ENCODE data around the gene FRAT1. TPM values are rescaled to one million over a fixed set of nuclear protein-coding genes. Genes with fewer than 3 reads are reported as not detected.

The FRAT1 gene
- total and polyA plus RNA-seq, 9 donors: 1.2 to 2.6 (median 1.6) TPM

GRCh38 chr10:97349752-97350513 lies 30.9 kb downstream of the FRAT1 start:
- DNase-seq: no peak
- H3K27ac ChIP-seq (ENCODE audit: low read length): no peak overlapping the region
- no peak overlapping the region for H3K4me3 ChIP-seq (ENCODE audit: low read length)
- H3K4me1 ChIP-seq (ENCODE audit: control insufficient read depth, insufficient read depth, low read length): no peaks in the 10 kb centered on the region
- peaks cover 14% of the 10 kb centered on the region for H3K36me3 ChIP-seq (ENCODE audit: control insufficient read depth, insufficient read depth, low read length)
- no peaks in the 10 kb centered on the region for H3K9me3 ChIP-seq (replicated peaks; ENCODE audit: control insufficient read depth, low read depth, low read length)
- WGBS (ENCODE audit: insufficient coverage): 84% methylated on average over 5 of the region's 12 CpGs
- H3K27me3 ChIP-seq (ENCODE audit: control insufficient read depth, insufficient read depth, low read length): no peaks in the 10 kb centered on the region

- H3K36me3 ChIP-seq (ENCODE audit: control insufficient read depth, insufficient read depth, low read length): peaks cover 47% of the 10 kb centered on the region
Observed at GRCh38 chr10:97353945-97354344, 34.9 kb downstream of the FRAT1 start.

DNA sequence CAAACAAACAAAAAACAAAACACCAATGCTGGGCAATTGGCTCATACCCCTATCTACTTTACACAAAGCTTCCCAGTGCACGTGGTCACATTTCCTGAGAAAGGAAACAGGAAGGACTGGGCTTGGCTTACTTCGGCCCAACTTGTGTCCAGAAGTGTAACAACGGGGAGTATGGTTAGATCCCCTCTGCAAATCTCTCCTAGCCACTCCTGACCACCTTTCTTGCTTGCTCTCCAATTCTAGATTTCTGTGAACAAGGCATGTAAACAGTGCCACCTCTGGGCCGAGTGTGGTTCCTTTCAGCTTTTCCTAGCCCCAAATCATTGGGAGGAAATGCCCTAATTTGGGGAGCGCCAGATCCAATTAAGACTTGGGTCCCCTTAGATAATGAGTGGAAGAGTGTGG lies 36.5 kb downstream of the FRAT1 start:
- peaks cover 56% of the 10 kb centered on the region for H3K36me3 ChIP-seq (ENCODE audit: control insufficient read depth, insufficient read depth, low read length)
- peaks cover 5% of the 10 kb centered on the region for H3K4me1 ChIP-seq (ENCODE audit: control insufficient read depth, insufficient read depth, low read length)
- 29% methylated on average over 2 of the region's 5 CpGs for WGBS (ENCODE audit: insufficient coverage)
- peak; percentile 54 for DNase-seq
- no peak overlapping the region for H3K27ac ChIP-seq (ENCODE audit: low read length)
- H3K9me3 ChIP-seq (replicated peaks; ENCODE audit: control insufficient read depth, low read depth, low read length): no peaks in the 10 kb centered on the region
- no peak overlapping the region for H3K4me3 ChIP-seq (ENCODE audit: low read length)
- H3K27me3 ChIP-seq (ENCODE audit: control insufficient read depth, insufficient read depth, low read length): no peaks in the 10 kb centered on the region

More at GRCh38 chr10:97353945-97354344, 34.9 kb downstream of the FRAT1 start:
- no peak overlapping the region for H3K4me3 ChIP-seq (ENCODE audit: low read length)
- H3K4me1 ChIP-seq (ENCODE audit: control insufficient read depth, insufficient read depth, low read length): peaks cover 5% of the 10 kb centered on the region
- H3K27me3 ChIP-seq (ENCODE audit: control insufficient read depth, insufficient read depth, low read length): no peaks in the 10 kb centered on the region
- no peaks in the 10 kb centered on the region for H3K9me3 ChIP-seq (replicated peaks; ENCODE audit: control insufficient read depth, low read depth, low read length)
- no peak overlapping the region for H3K27ac ChIP-seq (ENCODE audit: low read length)
- WGBS (ENCODE audit: insufficient coverage): 88% methylated on average over 1 of the region's 4 CpGs
- DNase-seq: no peak

GRCh38 chr10:97356318-97356914 lies 37.3 kb downstream of the FRAT1 start:
- Histone ChIP-seq H3K36me3 (ENCODE audit: control insufficient read depth, insufficient read depth, low read length) (peaks cover 53% of the 10 kb centered on the region), H3K4me3 (ENCODE audit: low read length) (no peak overlapping the region), H3K9me3 (replicated peaks; ENCODE audit: control insufficient read depth, low read depth, low read length) (no peaks in the 10 kb centered on the region), H3K27ac (ENCODE audit: low read length) (no peak overlapping the region), H3K27me3 (ENCODE audit: control insufficient read depth, insufficient read depth, low read length) (no peaks in the 10 kb centered on the region), H3K4me1 (ENCODE audit: control insufficient read depth, insufficient read depth, low read length) (peaks cover 5% of the 10 kb centered on the region)
- DNase-seq: peak; percentile 37
- 53% methylated on average over 4 of the region's 6 CpGs for WGBS (ENCODE audit: insufficient coverage)

- Histone ChIP-seq H3K4me3 (ENCODE audit: low read length) (no peak overlapping the region), H3K4me1 (ENCODE audit: control insufficient read depth, insufficient read depth, low read length) (peaks cover 5% of the 10 kb centered on the region), H3K27ac (ENCODE audit: low read length) (no peak overlapping the region), H3K9me3 (replicated peaks; ENCODE audit: control insufficient read depth, low read depth, low read length) (no peaks in the 10 kb centered on the region), H3K36me3 (ENCODE audit: control insufficient read depth, insufficient read depth, low read length) (peaks cover 49% of the 10 kb centered on the region), H3K27me3 (ENCODE audit: control insufficient read depth, insufficient read depth, low read length) (no peaks in the 10 kb centered on the region)
- no peak for DNase-seq
- WGBS (ENCODE audit: insufficient coverage): 77% methylated on average over 7 of the region's 7 CpGs
Observed at GRCh38 chr10:97356918-97357317, 37.8 kb downstream of the FRAT1 start.

DNA sequence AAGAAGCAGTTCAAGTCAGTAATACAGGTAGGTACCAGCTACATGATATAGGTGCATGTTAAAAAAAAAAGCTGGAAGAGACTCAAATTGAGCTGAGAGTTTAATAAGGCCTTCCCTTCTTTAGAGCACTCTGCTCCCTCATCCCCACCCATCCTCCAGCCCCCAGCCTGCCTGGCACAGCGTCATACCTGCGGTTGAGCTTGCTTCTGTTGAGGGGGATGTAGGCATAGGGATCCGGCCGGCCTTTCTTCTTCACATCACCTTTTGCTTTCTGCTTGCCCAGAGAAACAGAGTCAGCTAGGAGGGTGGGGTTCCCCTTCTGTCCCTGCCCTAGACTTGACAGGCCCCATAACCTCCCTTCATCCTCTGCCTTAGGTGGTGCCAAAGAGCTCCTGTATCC lies 39.3 kb downstream of the FRAT1 start:
- H3K27me3 ChIP-seq (ENCODE audit: control insufficient read depth, insufficient read depth, low read length): no peaks in the 10 kb centered on the region
- WGBS (ENCODE audit: insufficient coverage): no CpG with 5 or more reads among the region's 4 CpGs
- peaks cover 51% of the 10 kb centered on the region for H3K36me3 ChIP-seq (ENCODE audit: control insufficient read depth, insufficient read depth, low read length)
- no peak for DNase-seq
- H3K4me3 ChIP-seq (ENCODE audit: low read length): no peak overlapping the region
- no peak overlapping the region for H3K27ac ChIP-seq (ENCODE audit: low read length)
- peaks cover 5% of the 10 kb centered on the region for H3K4me1 ChIP-seq (ENCODE audit: control insufficient read depth, insufficient read depth, low read length)
- no peaks in the 10 kb centered on the region for H3K9me3 ChIP-seq (replicated peaks; ENCODE audit: control insufficient read depth, low read depth, low read length)

DNA sequence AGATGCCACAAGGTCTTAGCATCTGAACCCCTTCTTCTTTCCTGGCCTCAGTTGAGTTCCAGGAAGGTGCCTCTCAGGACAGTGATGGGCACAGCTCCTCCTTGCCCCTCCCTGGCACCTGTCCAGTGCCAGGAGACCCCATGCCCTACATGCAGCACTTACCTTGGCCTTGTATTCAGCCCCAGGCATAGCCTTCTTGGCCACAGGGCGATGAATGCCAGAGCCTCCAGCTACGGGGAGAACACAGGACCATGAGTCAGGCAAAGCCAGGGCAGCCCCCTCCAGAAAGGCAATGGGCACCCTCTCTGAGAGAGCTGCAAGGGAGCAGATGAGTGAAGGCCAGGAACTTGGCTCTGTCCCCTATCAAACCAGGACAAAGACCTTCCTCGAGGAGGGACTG lies 39.7 kb downstream of the FRAT1 start:
- H3K4me1 ChIP-seq (ENCODE audit: control insufficient read depth, insufficient read depth, low read length): peaks cover 5% of the 10 kb centered on the region
- no peaks in the 10 kb centered on the region for H3K9me3 ChIP-seq (replicated peaks; ENCODE audit: control insufficient read depth, low read depth, low read length)
- WGBS (ENCODE audit: insufficient coverage): 92% methylated on average over 3 of the region's 3 CpGs
- H3K36me3 ChIP-seq (ENCODE audit: control insufficient read depth, insufficient read depth, low read length): peaks cover 54% of the 10 kb centered on the region
- H3K27ac ChIP-seq (ENCODE audit: low read length): no peak overlapping the region
- no peak for DNase-seq
- no peaks in the 10 kb centered on the region for H3K27me3 ChIP-seq (ENCODE audit: control insufficient read depth, insufficient read depth, low read length)
- H3K4me3 ChIP-seq (ENCODE audit: low read length): no peak overlapping the region

GRCh38 chr10:97360705-97361536 lies 41.9 kb downstream of the FRAT1 start:
- WGBS (ENCODE audit: insufficient coverage): 84% methylated on average over 11 of the region's 11 CpGs
- no peak for DNase-seq
- no peak overlapping the region for H3K27ac ChIP-seq (ENCODE audit: low read length)
- peaks cover 55% of the 10 kb centered on the region for H3K36me3 ChIP-seq (ENCODE audit: control insufficient read depth, insufficient read depth, low read length)
- H3K4me1 ChIP-seq (ENCODE audit: control insufficient read depth, insufficient read depth, low read length): peaks cover 2% of the 10 kb centered on the region
- H3K4me3 ChIP-seq (ENCODE audit: low read length): no peak overlapping the region
- H3K9me3 ChIP-seq (replicated peaks; ENCODE audit: control insufficient read depth, low read depth, low read length): no peaks in the 10 kb centered on the region
- H3K27me3 ChIP-seq (ENCODE audit: control insufficient read depth, insufficient read depth, low read length): no peaks in the 10 kb centered on the region

DNA sequence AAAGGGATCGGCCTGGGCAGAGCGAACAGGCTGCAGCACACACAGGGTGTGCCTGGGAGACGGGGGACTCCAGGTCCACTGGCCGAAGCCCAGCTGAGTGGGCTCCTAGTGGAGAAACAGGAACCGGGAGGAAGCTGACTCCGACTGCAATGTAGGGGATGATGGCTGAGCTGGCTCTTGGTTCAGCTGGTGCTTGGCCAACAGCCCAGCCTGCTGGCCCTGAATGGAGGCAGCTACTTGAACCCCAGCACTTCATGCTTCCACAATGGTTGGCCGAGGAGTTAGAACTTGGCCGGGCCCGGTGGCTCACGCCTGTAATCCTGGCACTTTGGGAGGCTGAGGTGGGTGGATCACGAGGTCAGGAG lies 42.4 kb downstream of the FRAT1 start:
- DNase-seq: peak; percentile 18
- H3K9me3 ChIP-seq (replicated peaks; ENCODE audit: control insufficient read depth, low read depth, low read length): no peaks in the 10 kb centered on the region
- no peak overlapping the region for H3K27ac ChIP-seq (ENCODE audit: low read length)
- no peak overlapping the region for H3K4me3 ChIP-seq (ENCODE audit: low read length)
- H3K4me1 ChIP-seq (ENCODE audit: control insufficient read depth, insufficient read depth, low read length): peaks cover 2% of the 10 kb centered on the region
- H3K27me3 ChIP-seq (ENCODE audit: control insufficient read depth, insufficient read depth, low read length): no peaks in the 10 kb centered on the region
- peaks cover 57% of the 10 kb centered on the region for H3K36me3 ChIP-seq (ENCODE audit: control insufficient read depth, insufficient read depth, low read length)
- WGBS (ENCODE audit: insufficient coverage): 69% methylated on average over 6 of the region's 11 CpGs
